Esophagus squamous epithelium (tissue), 4 donors: Measurements from ENCODE around the gene BPIFA3.

Source experiments
- POLR2A ChIP-seq, 4 donors: fragments of 450-650 bp; IDR thresholded peaks; one replicate each; pipeline ENCODE4 v1.6.1; 2017; ENCODE audit warnings: antibody characterized with exemption in 4 of 4, mild to moderate bottlenecking in 4 of 4, moderate library complexity in 3 of 4
- TF ChIP-seq, protein P1 (sequence below), 6 experiments: fragments of 450-650 bp in 4 of 6; fragments of 200-600 bp in 2 of 6; sonication (generic) in 2 of 6; IDR thresholded peaks; one replicate each; pipeline ENCODE4 v1.5.1; 2016 to 2019; ENCODE audit warnings: antibody characterized with exemption in 6 of 6, mild to moderate bottlenecking in 4 of 6, moderate library complexity in 4 of 6

DNA sequence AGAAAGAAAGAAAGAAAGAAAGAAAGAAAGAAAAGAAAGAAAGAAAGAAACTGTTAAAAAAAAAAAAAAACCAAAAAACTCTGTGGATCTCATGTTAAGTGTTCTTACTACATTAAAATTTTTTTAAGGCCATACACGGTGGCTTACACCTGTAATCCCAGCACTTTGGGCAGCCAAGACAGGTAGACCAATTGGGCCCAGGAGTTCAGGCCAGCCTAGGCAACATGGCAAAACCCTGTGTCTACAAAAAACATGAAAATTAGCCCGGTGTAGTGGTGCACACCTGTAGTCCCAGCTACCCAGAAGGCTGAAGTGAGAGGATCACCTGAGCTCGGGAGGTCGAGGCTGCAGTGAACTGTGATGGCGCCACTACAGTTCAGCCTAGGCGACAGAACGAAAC is 14.1 kb downstream of the BPIFA3 start:
- TF ChIP-seq, protein P1, sequence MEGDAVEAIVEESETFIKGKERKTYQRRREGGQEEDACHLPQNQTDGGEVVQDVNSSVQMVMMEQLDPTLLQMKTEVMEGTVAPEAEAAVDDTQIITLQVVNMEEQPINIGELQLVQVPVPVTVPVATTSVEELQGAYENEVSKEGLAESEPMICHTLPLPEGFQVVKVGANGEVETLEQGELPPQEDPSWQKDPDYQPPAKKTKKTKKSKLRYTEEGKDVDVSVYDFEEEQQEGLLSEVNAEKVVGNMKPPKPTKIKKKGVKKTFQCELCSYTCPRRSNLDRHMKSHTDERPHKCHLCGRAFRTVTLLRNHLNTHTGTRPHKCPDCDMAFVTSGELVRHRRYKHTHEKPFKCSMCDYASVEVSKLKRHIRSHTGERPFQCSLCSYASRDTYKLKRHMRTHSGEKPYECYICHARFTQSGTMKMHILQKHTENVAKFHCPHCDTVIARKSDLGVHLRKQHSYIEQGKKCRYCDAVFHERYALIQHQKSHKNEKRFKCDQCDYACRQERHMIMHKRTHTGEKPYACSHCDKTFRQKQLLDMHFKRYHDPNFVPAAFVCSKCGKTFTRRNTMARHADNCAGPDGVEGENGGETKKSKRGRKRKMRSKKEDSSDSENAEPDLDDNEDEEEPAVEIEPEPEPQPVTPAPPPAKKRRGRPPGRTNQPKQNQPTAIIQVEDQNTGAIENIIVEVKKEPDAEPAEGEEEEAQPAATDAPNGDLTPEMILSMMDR (IDR thresholded peaks at IDR 0.05): no peak
- no peak for TF ChIP-seq POLR2A (IDR thresholded peaks at IDR 0.05)
